GM18499 (cell line): Measurements from ENCODE around the gene RBM33.
A peak's percentile ranks its signal among the peaks of the same experiment; 100 is the strongest.

Source experiments
- ATAC-seq: cut with Tn5 transposase; IDR thresholded peaks from one replicate; pipeline ENCODE4 v1.9.1; 2021; ENCODE audit warnings: moderate number of reproducible peaks; ENCODE audit not compliant: insufficient read depth, unreplicated experiment

Gene RBM33

DNA sequence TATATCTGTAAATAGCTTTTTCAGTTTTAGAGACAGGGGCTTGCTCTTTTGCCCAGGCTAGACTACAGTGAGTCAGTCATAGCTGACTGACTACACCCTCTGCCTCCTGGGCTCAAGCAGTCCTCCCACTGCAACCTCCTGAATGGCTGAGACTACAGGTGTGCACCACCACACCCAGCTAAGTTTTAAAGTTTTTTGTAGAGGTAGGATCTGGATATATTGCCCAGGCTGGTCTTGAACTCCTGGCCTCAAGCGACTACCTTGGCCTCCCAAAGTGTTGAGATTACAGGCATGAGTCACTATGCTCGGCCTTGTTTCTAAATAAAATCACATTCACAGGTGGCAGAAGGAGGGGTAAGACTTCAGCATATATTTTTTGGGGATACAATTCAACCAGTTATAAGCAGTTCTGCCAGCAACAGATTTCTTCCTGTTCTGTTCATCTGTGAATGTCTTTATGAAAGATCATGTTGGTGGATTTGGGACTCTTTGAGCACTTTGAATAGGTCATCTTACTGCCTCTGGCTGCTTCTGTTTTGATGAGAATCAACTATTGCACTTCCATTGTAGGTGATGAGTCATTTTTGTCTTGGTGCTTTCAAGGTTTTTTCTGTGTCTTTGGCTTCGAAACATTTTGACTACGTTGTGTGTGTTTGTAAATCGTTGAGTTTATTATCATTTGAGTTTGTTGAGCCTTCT lies 15.7 kb downstream of the RBM33 start:
- ATAC-seq, result peak; percentile 71

DNA sequence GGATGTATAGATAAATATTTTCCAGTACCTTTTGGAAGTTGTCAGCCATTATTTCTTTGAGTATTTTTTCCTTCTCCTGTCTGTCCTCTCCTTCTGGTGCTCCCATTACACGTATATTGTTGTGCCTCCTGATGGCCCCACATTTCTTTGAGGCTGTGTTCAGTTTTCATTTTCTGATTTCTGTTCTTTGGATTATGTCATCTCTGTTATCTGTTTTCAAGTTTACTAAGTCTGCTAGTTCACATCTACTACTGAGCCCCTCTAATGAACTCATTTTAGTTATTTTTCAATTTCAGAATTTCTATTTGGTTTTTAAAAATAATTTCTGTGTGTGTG lies 16.3 kb downstream of the RBM33 start:
- ATAC-seq, result peak; percentile 71

DNA sequence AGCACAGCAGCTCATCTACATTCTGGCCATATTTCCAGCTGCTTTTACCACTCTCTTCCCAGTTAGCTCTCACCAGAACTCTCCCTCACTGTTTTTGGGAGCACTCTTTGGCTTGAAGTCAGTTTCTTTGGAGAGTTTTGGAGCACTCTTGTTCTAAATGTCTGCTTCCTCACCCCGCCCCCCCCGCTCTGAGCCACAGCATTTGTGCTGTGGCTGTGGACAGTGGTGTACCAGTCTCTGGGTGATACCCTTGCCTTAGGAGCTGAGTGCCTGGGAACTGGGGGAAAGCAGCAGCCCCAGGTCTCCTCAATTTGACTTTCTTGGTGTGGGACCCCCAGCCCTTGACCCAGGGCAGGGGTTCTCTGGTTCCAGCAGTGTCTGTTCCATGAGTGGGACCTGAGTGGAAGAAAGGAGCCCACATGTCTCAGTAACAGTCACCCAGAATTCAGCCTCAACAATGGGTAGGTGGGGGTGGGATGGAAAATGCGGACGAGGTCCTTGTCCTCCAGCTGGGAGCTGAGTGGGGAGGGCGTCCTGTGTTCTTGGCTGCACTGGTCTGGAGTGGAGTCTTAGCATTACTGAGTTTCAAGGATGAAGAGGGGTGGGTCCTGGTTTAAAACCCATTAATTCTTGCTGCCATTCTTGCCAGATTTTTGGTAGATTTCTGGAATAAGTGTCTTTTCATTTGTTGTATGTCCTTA lies 18.0 kb downstream of the RBM33 start:
- ATAC-seq, result no peak

DNA sequence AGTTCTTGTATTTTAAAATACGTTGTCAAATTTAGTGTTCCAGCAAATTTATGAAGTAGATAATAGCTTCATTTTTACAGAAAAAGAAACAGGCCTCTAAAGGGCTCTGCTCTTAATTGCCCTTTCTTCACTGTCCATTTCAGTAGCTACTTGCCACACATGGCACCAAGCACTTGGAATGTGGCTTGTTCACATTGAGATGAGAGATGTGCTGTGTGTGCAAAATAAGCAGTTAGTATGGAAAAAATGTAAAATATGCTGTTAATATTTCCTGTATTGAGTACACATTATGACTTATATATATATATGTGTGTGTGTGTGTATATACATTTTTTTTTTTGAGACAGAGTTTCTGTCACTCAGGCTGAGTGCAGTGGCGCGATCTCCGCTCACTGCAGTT lies 19.5 kb downstream of the RBM33 start:
- ATAC-seq, result no peak

DNA sequence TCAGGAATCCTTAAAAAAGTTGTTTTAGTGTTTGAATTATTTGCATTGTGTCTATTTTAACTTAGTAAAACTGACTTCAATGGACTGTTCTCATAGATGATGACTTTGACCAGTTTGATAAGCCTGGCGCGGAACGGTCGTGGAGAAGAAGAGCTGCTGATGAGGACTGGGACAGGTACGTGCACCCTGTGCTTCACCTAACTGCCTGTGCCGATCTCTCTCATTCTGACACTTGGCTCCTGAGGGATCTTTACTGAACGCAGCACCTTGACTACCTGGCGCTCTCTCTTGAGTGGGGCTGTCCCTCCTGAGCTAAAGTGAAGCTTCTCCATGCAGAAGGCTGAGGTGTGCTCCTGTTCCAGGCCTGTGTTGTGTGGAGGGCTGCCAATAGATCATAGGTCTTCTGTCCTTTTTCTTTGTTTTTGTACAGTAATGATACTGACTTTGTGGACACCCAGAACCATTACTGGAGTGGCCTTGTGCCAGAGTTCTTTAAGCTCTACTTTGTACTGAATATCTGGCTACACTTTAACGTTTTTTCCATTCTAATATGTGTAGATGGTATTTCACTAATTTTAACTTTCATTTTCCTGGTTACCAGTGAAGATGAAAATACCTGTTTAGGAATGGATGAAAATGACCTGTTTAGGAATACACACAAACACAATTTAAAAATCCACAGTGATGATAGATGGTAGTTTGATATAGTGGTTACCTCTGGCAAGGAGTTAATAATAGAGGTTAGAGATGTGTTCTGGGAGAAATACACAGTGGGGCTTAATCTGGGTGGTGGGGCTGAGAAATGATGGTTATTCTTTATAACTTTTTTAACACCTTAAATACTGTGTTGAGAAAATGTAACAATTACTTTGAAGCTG lies 20.9 kb downstream of the RBM33 start:
- no peak for ATAC-seq

DNA sequence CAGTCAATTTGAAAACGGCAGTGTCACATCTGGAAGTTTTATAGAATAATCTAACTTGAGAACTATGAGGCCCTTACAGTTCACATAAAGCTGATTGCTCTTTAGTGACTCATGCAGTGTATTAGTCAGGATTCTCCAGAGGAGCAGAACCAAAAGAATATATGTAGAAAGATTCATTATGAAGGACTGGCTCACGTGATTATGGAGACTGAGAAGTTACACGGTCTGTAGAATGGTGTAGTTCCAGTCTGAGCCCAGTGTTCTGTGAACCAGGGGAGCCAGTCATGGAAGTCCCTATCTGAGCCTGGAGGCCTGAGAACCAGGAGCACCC lies 21.5 kb downstream of the RBM33 start:
- ATAC-seq, result no peak

DNA sequence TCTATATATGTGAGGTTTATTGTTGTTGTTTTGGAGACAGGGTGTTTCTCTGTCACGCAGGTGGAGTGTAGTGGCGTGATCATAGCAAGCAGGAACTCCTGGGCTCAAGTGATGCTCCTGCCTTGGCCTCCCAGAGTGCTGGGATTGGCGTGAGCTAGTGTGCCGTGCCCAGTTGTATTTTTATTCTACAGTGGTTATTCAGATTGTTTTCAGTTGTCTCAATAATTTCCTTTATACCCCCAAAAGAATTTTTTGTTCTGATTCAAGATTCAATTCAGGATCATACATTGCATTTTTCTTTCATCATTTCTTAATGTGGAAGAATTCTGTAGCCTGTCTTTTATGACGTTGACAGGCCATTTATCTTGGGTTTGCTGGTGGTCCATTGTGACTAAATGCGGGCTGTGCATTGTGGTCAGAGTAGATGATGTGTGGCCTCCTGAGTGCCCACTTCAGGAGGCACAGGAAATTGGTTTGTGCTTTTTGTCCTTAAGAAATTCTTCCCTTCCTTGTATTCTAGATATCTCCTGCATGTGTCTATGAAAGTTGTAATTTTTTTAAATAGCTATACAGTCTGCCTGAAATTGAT lies 22.9 kb downstream of the RBM33 start:
- ATAC-seq, result no peak

DNA sequence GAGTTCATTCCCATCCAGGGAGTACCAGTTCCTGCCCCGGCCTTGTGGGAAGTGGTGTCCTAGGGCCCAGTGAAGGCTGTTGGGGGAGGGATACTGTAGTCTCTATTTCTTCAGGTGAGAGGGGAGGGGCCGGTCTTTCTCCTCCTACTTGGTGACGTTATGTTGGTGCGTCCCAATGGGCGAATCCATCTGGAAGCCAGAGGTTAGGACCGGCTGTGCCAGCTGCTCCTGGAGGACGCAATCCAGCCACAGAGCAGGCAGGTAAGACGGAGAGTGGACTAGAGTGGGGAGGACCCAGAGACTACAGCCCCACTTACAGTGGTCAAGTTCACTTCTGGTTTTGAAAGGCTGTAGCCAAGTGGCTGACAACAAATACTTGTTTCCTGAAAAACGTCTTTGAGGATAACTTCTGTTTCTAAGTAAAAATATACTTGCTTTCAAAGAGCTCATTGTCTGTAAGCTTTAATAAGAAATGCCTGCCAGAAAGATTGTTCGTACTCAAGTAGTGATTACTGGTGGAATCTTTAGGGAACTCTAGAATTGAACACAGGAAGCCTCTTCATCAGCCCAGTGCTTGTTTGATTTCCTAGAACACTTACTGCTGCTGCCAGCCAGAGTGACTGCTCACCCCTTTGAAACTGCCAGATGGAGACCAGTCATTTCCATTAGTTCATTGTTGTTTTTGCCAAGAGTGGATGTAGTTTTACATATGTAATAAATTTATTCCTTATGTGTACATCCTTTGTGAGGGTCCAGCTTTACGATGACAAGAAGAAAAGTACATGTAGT lies 25.4 kb downstream of the RBM33 start:
- ATAC-seq, result no peak

DNA sequence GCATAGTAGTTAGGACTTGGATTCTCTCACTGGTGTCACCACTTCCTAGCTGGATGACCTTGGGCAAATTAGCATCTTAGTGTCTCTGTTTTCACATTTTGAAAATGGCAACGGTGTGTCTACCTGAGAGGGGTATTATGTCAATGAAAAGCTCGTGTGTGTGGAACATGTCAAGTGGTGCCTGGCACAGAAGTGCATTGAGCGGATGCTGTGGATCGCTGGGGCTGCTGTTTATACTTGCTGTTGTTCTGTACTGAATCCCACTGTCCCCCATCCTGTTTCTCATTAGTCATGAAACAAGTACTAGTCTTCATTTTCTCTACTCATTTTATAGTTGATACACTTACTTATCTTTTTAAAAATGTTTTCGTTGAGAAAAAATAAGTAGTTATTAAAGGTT lies 26.1 kb downstream of the RBM33 start:
- no peak for ATAC-seq

DNA sequence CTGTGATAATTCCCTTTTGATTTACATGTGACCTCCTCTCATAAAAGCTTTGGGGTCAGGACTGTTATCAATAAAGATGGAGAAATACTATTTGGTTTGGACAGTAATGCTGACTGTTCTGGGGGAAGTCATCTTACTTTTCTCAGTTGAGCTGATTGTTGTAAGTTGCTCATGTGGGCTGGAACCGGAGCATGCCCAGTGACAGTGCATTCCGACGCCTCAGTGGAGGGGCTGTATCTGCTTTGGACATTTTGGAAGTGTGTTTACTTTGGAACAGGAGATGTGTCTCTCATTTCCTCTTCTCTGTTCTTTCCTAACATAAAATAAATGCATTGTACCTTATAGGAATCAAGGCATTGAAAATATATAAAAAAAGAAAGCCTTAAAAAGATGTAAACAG lies 30.1 kb downstream of the RBM33 start:
- ATAC-seq, result no peak

DNA sequence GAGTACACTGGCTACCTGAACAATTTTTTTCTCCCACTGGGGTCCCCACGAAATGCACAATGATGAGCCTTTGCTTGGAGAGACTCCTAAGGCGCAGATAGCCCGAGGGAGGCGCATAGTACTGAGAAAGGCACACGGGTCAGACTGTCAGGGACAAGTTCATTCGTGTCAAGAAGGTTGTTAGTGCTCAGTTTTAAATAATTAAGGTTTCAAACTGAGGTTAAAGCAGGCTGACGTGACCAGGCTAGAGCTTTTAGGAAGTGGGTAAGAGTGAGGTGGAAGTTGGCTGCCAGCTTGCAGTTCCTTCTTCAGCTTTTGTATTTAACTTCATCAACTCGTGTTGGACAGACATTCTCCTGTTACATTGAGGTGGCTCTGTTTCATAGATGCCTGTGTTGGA lies 31.6 kb downstream of the RBM33 start:
- ATAC-seq, result no peak

DNA sequence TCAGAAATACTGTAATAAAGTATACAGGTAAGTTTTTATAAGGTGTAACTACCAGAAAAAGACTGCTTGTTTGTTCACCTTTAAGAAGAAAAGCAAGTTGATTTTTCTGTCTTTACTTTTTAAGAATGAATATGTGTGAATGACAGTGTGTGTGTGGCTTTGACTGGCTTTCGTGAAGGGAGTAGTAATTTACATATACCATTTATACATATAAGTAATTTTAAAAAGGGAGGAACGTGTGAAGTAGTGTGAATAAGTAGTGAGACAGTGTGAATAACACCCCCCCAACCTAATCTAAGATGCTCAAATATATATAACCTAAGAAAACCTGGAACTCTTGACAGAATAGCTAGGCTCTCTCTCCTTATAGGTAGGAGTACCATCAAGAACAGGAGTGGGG lies 33.2 kb downstream of the RBM33 start:
- ATAC-seq, result no peak

DNA sequence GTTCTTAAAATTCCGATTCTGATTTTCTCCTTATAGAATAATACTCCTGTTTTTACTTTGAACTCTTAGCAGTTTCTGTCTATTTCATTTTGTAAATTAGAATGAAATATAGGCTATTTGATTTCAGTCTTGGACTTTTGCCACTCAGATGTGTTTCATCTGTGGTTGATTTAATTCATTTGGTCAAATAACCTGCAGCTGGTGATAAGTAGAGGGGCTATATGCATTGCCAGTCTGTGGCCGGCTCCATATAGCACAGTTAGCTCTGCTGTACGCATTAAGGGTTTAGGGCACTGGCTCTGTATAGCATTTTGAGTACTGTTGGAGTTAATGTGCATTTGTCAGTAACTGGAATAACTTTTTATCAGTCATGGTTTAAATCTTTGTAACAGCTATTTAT lies 35.7 kb downstream of the RBM33 start:
- no peak for ATAC-seq

DNA sequence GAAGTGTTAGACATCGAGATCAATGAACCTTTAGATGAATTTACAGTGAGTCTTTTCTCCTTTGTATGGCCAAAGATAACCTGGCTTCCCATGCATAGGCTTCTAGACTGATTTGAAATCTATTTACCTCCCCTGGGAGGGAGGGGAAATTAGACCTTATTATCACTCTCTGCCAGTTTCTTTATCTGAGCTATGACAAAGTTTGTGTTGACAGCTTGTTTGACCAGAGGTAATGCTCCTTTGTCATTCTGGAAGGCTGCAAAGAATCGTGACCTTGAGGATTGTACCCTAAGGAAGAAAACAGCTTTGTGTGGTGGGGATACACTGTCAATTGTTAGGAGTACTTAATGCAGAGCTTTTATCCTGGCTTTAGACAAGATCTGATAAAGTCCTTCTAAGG lies 36.4 kb downstream of the RBM33 start:
- no peak for ATAC-seq

DNA sequence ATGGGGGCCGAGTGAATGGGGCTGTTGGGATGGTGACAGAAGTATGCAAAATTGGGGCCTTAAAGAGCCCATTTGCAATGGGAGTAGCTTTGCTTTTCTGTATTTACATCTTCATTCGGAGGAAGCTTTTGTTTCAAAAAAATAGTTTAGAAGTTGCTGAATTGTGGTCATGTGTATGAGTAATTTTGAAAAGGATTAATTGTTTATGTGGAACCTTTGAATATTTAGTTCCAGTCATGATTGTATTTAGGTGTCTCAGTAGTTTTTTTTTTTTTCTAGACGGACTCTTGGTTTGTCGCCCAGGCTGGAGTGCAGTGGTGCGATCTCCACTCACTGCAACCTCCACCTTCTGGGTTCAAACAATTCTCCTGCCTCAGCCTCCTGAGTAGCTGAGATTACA lies 37.2 kb downstream of the RBM33 start:
- ATAC-seq, result no peak

DNA sequence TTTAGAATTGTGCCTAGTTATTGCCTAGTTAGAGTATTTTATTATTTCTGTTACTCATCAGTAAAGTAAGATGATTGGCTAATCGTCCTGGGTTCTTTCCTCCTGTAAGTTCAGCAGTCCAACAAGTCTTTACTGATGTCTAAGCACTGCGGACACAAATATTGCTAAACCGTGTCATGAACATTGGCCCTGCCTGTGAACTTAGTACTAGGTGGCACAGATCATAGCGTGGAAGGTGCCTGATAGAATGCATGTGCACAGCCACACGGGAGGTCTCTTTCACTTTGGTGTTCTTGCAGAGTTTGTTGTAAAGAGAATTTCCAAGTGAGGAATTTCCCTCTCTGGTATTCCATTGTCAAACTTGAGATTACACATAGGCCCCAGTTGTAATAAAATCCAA lies 38.0 kb downstream of the RBM33 start:
- ATAC-seq, result no peak

DNA sequence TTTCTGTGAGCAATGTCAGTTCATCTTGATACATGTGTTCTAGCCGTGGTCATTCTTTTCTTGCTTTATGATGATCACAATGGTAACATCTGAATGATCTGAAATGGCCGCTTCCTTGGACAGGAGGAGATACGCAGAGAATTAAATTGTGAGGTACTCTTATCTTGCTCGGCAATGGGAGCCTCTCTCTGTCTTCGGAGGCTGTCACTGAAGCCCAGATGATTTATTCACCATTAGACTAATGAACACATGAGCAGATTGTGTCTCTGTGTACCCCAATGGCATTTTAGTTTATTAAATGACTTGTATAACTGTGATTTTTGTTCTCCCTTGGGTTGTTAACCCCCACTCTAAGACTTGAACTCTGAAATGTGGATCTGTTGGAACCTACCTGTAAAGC lies 38.6 kb downstream of the RBM33 start:
- ATAC-seq, result no peak

DNA sequence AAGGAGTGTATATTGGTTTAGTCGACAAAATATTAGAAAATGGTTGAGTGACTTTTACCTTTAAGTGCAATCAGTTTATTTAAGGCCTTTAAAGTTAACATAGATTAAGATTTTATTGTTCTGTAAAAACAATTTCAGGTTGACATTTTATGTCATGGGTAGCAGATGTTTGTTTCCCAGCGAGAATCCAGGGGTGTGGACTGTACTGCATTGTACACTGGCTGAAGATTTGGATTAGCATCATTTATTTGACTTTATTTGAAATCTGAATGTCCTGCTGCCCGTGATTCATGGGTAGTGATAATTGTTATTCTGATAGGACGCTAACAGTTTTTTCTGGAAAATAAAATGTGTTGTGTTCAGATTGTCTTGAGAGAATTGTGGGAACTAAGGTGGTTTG lies 39.3 kb downstream of the RBM33 start:
- no peak for ATAC-seq

DNA sequence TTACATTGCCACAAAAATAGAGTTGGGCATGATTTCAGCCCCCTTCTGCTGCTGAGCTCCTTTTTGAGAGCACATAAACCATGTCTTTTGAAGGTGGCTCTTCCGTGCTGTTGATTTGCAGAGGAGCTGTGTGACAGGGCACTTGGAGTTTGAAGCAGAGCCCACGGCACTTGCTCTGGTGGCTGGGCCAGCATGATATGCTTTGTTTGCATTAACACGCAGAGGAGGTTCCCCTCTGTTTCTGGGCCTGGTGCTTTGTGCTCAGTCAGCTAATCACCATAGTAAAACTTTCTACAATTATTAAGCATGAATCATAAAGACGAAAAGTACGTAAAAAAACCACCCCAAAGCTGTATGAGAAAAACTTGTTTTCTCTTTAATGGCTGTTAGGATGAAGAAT lies 40.1 kb downstream of the RBM33 start:
- no peak for ATAC-seq

DNA sequence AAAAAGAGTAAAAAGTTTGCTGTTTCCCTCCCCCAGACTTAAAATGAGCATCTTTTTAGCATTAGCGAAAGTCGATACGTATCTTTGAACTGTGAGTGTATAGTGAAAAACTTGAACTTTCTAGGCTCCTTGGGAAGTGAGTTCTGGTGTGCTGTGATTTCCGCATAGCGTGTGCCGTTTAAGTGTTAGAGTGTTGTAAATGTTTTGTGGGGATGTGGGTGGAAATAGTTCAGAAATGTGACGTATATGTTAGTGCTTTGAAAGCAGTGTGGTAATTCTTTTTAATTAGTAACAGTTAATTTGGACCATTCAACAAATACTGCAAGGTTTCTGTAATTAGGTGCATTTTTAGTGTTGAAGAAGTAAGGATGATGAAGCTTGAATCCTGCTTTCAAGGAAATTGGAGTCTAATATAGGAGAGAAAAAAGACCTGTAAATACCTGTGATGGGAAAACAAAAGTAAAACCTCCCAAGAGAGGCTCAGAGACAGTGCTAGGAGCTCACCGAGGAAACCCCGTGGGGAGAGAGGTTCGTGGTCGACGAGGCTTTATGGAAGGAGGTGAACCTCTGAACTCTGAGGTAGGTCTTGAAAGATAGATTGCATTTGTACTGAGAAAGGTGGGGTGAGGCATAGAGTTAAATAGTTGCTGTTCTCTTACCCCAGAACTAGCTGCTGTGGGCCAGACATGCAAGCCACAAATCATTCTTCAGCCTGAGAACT lies 40.8 kb downstream of the RBM33 start:
- ATAC-seq, result no peak
